Fibroblast of lung (primary cell): ENCODE results near the gene SNAP29.

Experiments used
- CTCF ChIP-seq, 2 donors: IDR thresholded peaks in 1 of 2; conservative IDR thresholded peaks in 1 of 2; 1 replicate in 1 of 2; 2 replicates in 1 of 2; pipeline ENCODE4 v1.5.1; 2011 to 2012; ENCODE audit warnings: low read length in 2 of 2, control low read depth in 1 of 2, inconsistent platforms in 1 of 2, low read depth in 1 of 2, mild to moderate bottlenecking in 1 of 2
- EZH2 ChIP-seq: IDR thresholded peaks from 2 replicates; pipeline ENCODE4 v1.5.1; 2012; ENCODE audit warnings: low read length, control low read depth, mild to moderate bottlenecking; ENCODE audit errors: missing control alignments

GRCh38 chr22:20906387-20906767 lies 47.6 kb downstream of the SNAP29 start:
- TF ChIP-seq CTCF (conservative IDR thresholded peaks at IDR 0.05 in 1 of 2, IDR thresholded peaks at IDR 0.05 in 1 of 2; ENCODE audit: low read depth in 1 of 2, low read length in 2 of 2): no peak
- no peak for TF ChIP-seq EZH2
